HG03575 (cell line): ENCODE data around the gene HPF1.
A peak's percentile ranks its signal among the peaks of the same experiment; 100 is the strongest.
"Not testable (repeated sequence)": the region's sequence is repeated elsewhere in the genome, so short reads cannot be mapped to it uniquely, and the experiment has no call there.

Experiments used
- ATAC-seq: cut with Tn5 transposase; IDR thresholded peaks from one replicate; pipeline ENCODE4 v1.9.1; 2021; ENCODE audit not compliant: unreplicated experiment, insufficient number of reproducible peaks, low FRiP score; ENCODE audit errors: extremely low read depth

Gene HPF1

DNA sequence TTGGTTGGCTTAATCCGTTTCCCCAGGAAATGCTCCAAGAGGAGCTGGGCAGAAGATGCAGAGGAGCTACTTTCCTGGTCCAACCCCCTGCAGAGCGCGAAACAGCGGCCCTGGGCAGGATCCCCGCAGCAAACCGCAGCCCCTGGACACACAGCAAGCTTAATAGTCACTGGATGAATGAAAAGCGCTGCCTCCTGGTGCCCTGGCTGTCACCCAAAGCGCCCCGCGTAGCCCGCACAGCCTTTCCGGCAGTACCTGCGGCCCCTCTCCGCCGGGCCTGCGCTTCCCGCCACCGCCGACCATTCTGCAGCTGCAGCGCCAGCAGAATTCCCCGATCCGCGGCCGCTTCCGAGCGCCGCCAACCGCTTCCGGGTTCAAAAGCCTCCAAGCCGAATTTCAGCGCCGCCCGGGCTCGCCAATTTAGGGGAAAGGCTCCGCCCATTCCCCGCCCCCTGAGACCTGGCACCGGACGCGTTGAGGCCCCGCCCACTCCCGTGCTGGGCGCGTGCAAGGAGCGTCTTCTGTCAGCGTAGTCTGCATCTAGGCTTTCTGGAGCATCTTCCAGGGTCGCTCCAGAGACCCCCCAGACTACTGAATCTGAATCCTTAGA lies at the start of gene HPF1:
TSS of gene HPF1 (minus strand) at position 370 of the 610 bp plus-strand sequence. CDS start at position 303, 67 bp downstream.
- peak; percentile 79 for ATAC-seq

DNA sequence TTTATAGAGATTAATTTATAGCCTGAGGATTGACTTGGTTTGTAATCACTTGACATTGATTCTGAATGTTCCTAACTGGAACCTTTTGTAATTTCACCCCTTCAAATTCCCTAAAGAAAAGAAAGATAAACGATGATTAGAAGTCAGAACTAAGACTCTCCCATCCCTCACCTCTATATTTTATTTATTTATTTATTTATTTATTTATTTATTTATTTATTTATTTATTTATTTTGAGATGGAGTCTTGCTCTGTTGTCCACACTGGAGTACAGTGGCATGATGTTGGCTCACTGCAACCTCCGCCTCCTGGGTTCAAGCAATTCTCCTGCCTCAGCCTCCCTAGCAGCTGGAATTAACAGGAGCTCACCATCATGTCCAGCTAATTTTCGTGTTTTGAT lies 49.0 kb upstream of the HPF1 start:
- ATAC-seq, result not testable (repeated sequence)

GRCh38 chr4:169803413-169803812 lies 45.7 kb upstream of the HPF1 start:
- no peak for ATAC-seq

DNA sequence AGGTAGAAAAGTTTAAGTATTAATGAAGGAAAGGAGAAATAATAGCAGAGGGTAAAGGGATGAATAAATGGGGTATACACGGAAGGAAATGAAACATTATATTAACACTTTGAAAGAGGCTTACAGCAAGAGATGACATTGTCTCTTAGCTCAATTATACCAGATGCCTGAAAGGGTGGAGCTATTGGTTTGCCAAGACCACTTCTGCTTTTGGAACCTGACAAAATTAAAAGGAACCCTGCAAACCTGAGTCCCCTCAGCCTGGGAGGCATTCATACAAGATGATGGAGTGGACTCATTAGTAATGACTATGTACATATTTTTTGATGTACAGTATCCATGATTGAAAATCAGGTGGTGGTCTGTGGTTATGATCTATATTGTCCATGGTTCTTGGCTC lies 45.1 kb upstream of the HPF1 start:
- no peak for ATAC-seq

GRCh38 chr4:169800541-169800940 lies 42.8 kb upstream of the HPF1 start:
- no peak for ATAC-seq

GRCh38 chr4:169799260-169799659 lies 41.5 kb upstream of the HPF1 start:
- no peak for ATAC-seq

DNA sequence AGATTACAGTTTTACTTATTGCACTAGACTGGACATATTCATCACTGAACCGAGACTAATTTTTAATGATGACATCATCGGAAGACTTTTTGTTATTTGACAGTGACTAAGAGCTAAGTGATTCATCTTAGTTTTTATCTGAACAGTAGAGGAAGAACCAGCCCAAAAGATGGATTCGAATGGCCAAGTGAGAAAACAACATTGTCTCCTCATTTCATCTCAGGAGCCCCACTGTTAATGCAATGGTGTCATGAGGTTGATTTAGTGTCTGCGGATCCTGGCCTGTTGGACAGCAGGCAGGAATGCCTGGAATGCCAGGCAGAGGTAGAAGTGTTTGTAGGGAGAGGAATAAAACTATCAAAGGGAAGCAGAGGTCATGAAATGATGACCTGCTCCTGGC lies 37.8 kb upstream of the HPF1 start:
- no peak for ATAC-seq

GRCh38 chr4:169791527-169792156 lies 33.9 kb upstream of the HPF1 start:
- no peak for ATAC-seq

GRCh38 chr4:169791062-169791461 lies 33.3 kb upstream of the HPF1 start:
- ATAC-seq, result no peak

- ATAC-seq, result no peak
These were observed 17.0 kb upstream of the HPF1 start for GRCh38 chr4:169774466-169775445.

DNA sequence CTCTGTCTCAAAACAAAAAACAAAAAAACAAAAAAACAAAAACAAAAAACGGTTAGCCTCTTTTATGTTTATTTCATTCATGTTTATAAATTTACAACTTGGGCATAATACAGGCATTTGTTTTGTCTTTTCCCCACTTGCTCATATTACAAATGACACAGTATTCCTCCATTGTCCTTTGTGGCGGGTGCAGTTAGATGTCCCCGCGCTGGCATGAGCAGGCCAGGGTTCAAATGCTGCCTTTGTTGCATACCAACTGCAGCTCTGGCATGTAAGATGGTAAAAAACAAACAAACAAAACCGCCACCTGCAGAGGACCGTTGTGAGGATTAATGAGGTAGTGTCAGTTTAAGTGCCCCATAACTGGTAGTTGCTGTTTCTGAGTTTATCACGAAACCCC lies 16.1 kb upstream of the HPF1 start:
- ATAC-seq, result no peak

DNA sequence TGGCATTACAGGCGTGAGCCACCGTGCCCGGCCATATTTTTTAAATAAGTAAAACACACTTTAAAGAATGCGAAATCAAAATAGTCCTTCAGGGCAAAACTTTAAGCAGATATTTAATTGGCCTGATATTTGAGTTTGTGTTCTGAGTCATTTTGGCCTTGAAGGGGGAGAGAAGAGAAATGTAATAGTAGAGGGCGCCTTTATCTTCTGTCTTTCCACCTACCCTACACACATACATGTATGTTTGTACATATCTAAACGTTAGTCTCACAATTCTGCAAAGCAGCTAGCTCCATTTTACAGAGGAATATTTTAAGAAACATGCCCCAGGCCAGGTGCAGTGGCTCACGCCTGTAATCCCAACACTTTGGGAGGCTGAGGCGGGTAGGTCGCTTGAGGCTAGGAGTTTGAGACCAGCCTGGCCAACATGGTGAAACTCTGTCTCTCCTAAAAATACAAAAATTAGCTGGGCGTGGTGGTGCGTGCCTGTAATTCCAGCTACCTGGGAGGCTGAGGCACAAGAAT lies 13.9 kb upstream of the HPF1 start:
- not testable (repeated sequence) for ATAC-seq

- ATAC-seq, result no peak
These were observed 12.7 kb upstream of the HPF1 start for GRCh38 chr4:169770416-169770815.

DNA sequence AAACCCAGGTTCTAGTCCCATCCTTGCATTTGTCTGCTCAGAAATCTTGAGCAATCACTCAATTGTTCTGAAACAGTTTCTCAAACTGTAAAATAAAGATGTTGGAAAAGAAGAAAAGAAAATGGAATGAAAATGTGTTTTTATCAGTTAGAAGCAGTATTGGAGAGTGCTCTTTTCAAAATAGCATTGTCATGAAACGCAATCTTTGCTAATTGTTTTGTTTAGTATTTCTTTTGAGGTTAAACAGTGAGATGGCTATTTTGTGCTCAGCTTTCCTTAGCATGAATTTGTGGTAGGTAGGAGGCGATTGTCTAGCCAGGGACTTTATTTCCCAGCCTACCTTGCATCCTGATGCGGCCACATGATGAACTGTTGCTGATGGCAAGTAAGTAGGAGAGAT lies 10.6 kb upstream of the HPF1 start:
- ATAC-seq, result no peak

DNA sequence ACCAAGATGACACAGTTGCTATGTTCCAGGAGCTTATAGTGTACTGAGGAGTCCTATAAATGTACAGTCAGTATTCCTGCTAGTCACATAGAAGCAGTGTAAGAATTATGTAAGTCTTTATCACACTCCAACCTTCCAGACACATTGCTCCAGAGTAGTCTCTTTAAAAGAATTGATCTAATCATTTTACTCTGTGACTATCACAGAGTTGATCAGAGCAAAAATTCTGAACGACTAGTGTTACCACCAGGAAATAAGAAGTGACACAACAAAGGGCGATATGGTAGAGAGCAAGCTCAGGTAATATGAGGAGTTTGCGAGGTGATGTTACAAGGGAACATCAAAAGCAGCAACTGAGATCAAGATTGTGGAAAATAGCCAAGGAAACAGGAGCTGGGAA lies 9.0 kb upstream of the HPF1 start:
- no peak for ATAC-seq

GRCh38 chr4:169765835-169766234 lies 8.1 kb upstream of the HPF1 start:
- ATAC-seq, result no peak

DNA sequence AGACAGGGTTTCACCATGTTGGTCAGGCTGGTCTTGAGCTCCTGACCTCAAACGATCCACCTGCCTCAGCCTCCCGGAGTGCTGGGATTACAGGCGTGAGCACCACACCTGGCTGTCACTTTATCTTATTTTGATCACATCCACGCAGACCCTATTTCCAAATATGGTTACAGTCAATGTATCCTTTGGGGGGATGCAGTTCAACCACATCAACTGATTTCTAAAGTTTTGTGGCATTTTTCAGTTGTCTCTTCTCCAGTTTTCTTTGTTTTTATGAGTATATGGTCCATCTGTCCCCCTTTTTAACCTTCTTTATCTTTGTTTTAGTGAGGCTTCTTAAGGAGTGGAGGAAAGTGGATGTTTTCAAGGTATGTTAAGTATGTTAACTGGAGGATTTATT lies 4.1 kb upstream of the HPF1 start:
- ATAC-seq, result no peak

- no peak for ATAC-seq
These were observed 738 bp upstream of the HPF1 start for GRCh38 chr4:169758401-169758962.

- no peak for ATAC-seq
These were observed 671 bp downstream of the HPF1 start for GRCh38 chr4:169756971-169757574.
